GM12878 (cell line): Measurements from ENCODE around the gene RAB3IL1. TPM values are rescaled to one million over a fixed set of nuclear protein-coding genes. Genes with fewer than 3 reads are reported as not detected.

Experiments used
- ATAC-seq: fragments of 200-7000 bp; cut with Tn5 transposase; 3 replicates; pipeline ENCODE4 v1.9.1; 2020; ENCODE audit warnings: mild to moderate bottlenecking, moderate library complexity
- BruUV-seq: library from RNA; stranded (reverse); fragments of 400-500 nt; replicated peaks from 2 replicates; lab custom pipeline; 2021; lab: Mats Ljungman, UMichigan
- CTCF ChIA-PET: fragments of 300-600 bp; sonication (Branson Sonifier 250); formaldehyde crosslinking; extraction: SDS; loops from one replicate; lab custom pipeline; 2021; ENCODE audit warnings: inconsistent platforms; lab: Yijun Ruan, JAX
- POLR2A ChIA-PET: fragments of 350-600 bp; formaldehyde crosslinking; extraction: SDS; loops from one replicate; lab custom pipeline; 2021; ENCODE audit warnings: inconsistent platforms; lab: Charles Lee
- RAD21 ChIA-PET: fragments of 300-600 bp; sonication (Branson Sonifier 250); formaldehyde crosslinking; loops from one replicate; lab custom pipeline; 2023; ENCODE audit warnings: antibody characterized with exemption; ENCODE audit not compliant: unreplicated experiment; lab: Charles Lee
- SMC1A ChIA-PET: fragments of 300-600 bp; sonication (Branson Sonifier 250); formaldehyde crosslinking; loops from one replicate; lab custom pipeline; 2023; ENCODE audit not compliant: unreplicated experiment, uncharacterized antibody; lab: Charles Lee
- DNase-seq: peaks from one replicate; pipeline ENCODE4 v3.0.0-alpha.2; 2011; ENCODE audit warnings: low read depth, low spot score
- FAIRE-seq: peaks from 3 replicates; lab custom pipeline; 2011; peaks lifted over from hg19 to GRCh38; lab: Jason Lieb, UNC
- H2AFZ ChIP-seq: 2 replicates; pipeline ENCODE4 v1.6.0; 2011; ENCODE audit warnings: low read depth, low read length, control low read depth; ENCODE audit not compliant: control insufficient read depth
- H3K27ac ChIP-seq: 2 replicates; pipeline ENCODE4 v1.5.1; 2011; ENCODE audit warnings: control low read depth; ENCODE audit not compliant: control insufficient read depth, insufficient read depth
- H3K27me3 ChIP-seq, 2 experiments: replicated peaks in 1 of 2; 2 replicates each; pipeline versions ENCODE4 v1.6.0 to v1.6.1; 2011; ENCODE audit warnings: low read length in 1 of 2; ENCODE audit not compliant: control insufficient read depth in 2 of 2, insufficient read depth in 2 of 2
- H3K36me3 ChIP-seq, 2 experiments: 2 replicates each; pipeline ENCODE4 v1.5.1; 2011; ENCODE audit warnings: low read length in 1 of 2; ENCODE audit not compliant: control insufficient read depth in 2 of 2, insufficient read depth in 2 of 2
- H3K4me1 ChIP-seq: 2 replicates; pipeline ENCODE4 v1.6.1; 2011; ENCODE audit warnings: mild to moderate bottlenecking, low read length, moderate library complexity, mixed read lengths; ENCODE audit not compliant: control insufficient read depth, insufficient read depth
- H3K4me2 ChIP-seq: 2 replicates; pipeline ENCODE4 v1.6.0; 2011; ENCODE audit warnings: control low read depth; ENCODE audit not compliant: control insufficient read depth, insufficient read depth
- H3K4me3 ChIP-seq: fragments of 200-600 bp; sonication (generic); 2 replicates; pipeline ENCODE4 v1.5.1; 2016
- H3K79me2 ChIP-seq: 2 replicates; pipeline ENCODE4 v1.6.0; 2011; ENCODE audit warnings: low read length; ENCODE audit not compliant: control insufficient read depth, insufficient read depth
- H3K9ac ChIP-seq: 2 replicates; pipeline ENCODE4 v1.8.0; 2011; ENCODE audit warnings: low read length, control low read depth, mixed read lengths; ENCODE audit not compliant: control insufficient read depth, insufficient read depth
- H3K9me3 ChIP-seq: replicated peaks from 3 replicates; pipeline ENCODE4 v1.5.1; 2011; ENCODE audit warnings: mild to moderate bottlenecking, low read length; ENCODE audit not compliant: control insufficient read depth, insufficient read depth
- H4K20me1 ChIP-seq: 2 replicates; pipeline ENCODE4 v1.6.0; 2011; ENCODE audit not compliant: control insufficient read depth, insufficient read depth
- ASH2L ChIP-seq: fragments of 300-600, 200-600 bp; sonication (generic); IDR thresholded peaks from 2 replicates; pipeline ENCODE4 v1.6.1; 2017; ENCODE audit warnings: low read depth, mild to moderate bottlenecking, borderline replicate concordance
- CBX3 ChIP-seq: fragments of 200-600 bp; sonication (generic); IDR thresholded peaks from 2 replicates; pipeline ENCODE4 v1.6.1; 2016; ENCODE audit warnings: low read depth, borderline replicate concordance
- CBX5 ChIP-seq: sonication (generic); IDR thresholded peaks from 2 replicates; pipeline ENCODE4 v1.6.1; 2016; ENCODE audit warnings: low read depth, moderate library complexity, mild to moderate bottlenecking, inconsistent platforms
- CEBPB ChIP-seq, 2 experiments: fragments of 150-350 bp in 1 of 2; IDR thresholded peaks; 2 replicates each; pipeline ENCODE4 v1.6.1; 2012 to 2014; ENCODE audit warnings: low read depth in 2 of 2, low read length in 2 of 2, borderline replicate concordance in 1 of 2, inconsistent platforms in 1 of 2
- GATAD2B ChIP-seq: fragments of 450-650 bp; conservative IDR thresholded peaks from 2 replicates; pipeline ENCODE4 v1.6.1; 2017; ENCODE audit warnings: low read depth, mild to moderate bottlenecking, moderate library complexity
- KAT2A ChIP-seq: conservative IDR thresholded peaks from 2 replicates; pipeline ENCODE4 v1.6.1; 2011; ENCODE audit warnings: low read depth, low read length; ENCODE audit not compliant: control insufficient read depth
- MEF2B ChIP-seq: fragments of 450-650 bp; IDR thresholded peaks from 2 replicates; pipeline ENCODE4 v1.6.1; 2018; ENCODE audit warnings: mild to moderate bottlenecking, moderate library complexity; ENCODE audit not compliant: partially characterized antibody, poor library complexity, severe bottlenecking
- POLR2AphosphoS2 ChIP-seq: IDR thresholded peaks from 2 replicates; pipeline ENCODE4 v1.6.1; 2011; ENCODE audit warnings: low read depth, mild to moderate bottlenecking, low read length, improper control_type of control experiment, moderate library complexity
- SMARCA5 ChIP-seq: fragments of 450-650 bp; IDR thresholded peaks from 2 replicates; pipeline ENCODE4 v1.6.1; 2017; ENCODE audit warnings: mild to moderate bottlenecking
- ZBTB11 ChIP-seq: fragments of 450-650 bp; formaldehyde crosslinking; IDR thresholded peaks from 2 replicates; pipeline ENCODE4 v1.5.0; 2022; ENCODE audit warnings: mild to moderate bottlenecking, missing genetic modification characterization
- WGBS: methylation state at CpG from one replicate; pipeline ENCODE4 v1.1.6; 2016; ENCODE audit warnings: low lambda C conversion rate; ENCODE audit not compliant: insufficient replicate concordance, insufficient coverage; ENCODE audit errors: missing lambda C conversion rate; 5-methylcytosine and 5-hydroxymethylcytosine counted together
- in situ Hi-C: fragments of 300-500 bp; cut with MboI; formaldehyde crosslinking; loops from 9 replicates; pipeline ENCODE4 v1.14.3; 2018; ENCODE audit warnings: mixed read lengths
- intact Hi-C: fragments of 100-400 bp; cut with micrococcal nuclease; formaldehyde crosslinking; loops from one replicate; pipeline ENCODE4 v1.14.2; 2022; ENCODE audit not compliant: unreplicated experiment
- polyA plus RNA-seq, 11 experiments: library from polyadenylated mRNA; depleted of rRNA in 4 of 11; unstranded in 6 of 11; stranded (reverse) in 5 of 11; fragments of >200 nt; fragmentation: Nextera tagmentation in 4 of 11; fragmentation: Illumina TruSeq in 1 of 11; extraction: Ambion mirVana in 4 of 11; extraction: Trizol in 1 of 11; gene quantifications; 1 replicate in 1 of 11; 2 replicates in 10 of 11; pipeline versions ENCODE4 v1.2.1 to v1.2.3, GENCODE V29; 2011 to 2016; ENCODE audit warnings: inconsistent platforms in 2 of 11, missing spikeins in 2 of 11, low read depth in 1 of 11
- total RNA-seq, 4 experiments: library from RNA; depleted of rRNA in 3 of 4; stranded (reverse); fragments of >200 nt in 3 of 4; fragmentation: Illumina TruSeq in 1 of 4; extraction: Trizol in 1 of 4; gene quantifications; 2 replicates each; pipeline versions ENCODE4 v1.2.1 to v1.2.3, GENCODE V29; 2013 to 2021

Gene RAB3IL1
- total and polyA plus RNA-seq, 10 of the 15 experiments (the other 5 are each of a cell fraction or from before 2014, with no cell fraction given) = 0.04 TPM; not detected in 9

- no peak for TF ChIP-seq ASH2L
- no peak for TF ChIP-seq ZBTB11 (CRISPR knock-in tag)
- no peak for TF ChIP-seq GATAD2B
- TF ChIP-seq CBX5 = no peak
- TF ChIP-seq MEF2B = no peak
- TF ChIP-seq SMARCA5 = no peak
- no peak for TF ChIP-seq KAT2A
- TF ChIP-seq CBX3 = no peak
- TF ChIP-seq CEBPB (IDR thresholded peaks at IDR 0.05; ENCODE audit: borderline replicate concordance in 1 of 2, low read depth in 2 of 2, low read length in 2 of 2) = no peak
- TF ChIP-seq POLR2AphosphoS2 = no peak
- ChIA-PET RAD21 (interaction anchor here (1.2 kb wide), 1 partner anchor 142 kb away, joined by 3 read pairs; no protein-coding TSS in a partner anchor), POLR2A (no interaction called here), CTCF (interaction anchor here (1.2 to 2.2 kb wide), 3 partner anchors 9 to 156 kb away, joined by 3 to 8 read pairs (median 6); no protein-coding TSS in a partner anchor), SMC1A (no interaction called here)
- 50% methylated on average over 2 of the region's 2 CpGs for WGBS
- DNase-seq = no peak
- Histone ChIP-seq H2AFZ (no peak overlapping the region), H3K4me2 (no peak overlapping the region), H4K20me1 (no peaks in the 10 kb centered on the region; the same call in 1 of the 2 replicates), H3K9me3 (no peaks in the 10 kb centered on the region), H3K27me3 (no peaks in the 10 kb centered on the region; a peak in 1 of 4 replicates), H3K27ac (no peak overlapping the region), H3K36me3 (no peaks in the 10 kb centered on the region), H3K4me1 (no peaks in the 10 kb centered on the region), H3K79me2 (no peaks in the 10 kb centered on the region), H3K9ac (no peak overlapping the region), H3K4me3 (no peak overlapping the region)
- no peak for FAIRE-seq
- no peak for ATAC-seq
- in situ Hi-C loops = no loop called here
- no TSS peak for BruUV-seq
- intact Hi-C loops = no loop called here
These were observed 8.4 kb upstream of the RAB3IL1 start for GRCh38 chr11:61925736-61926135.
